ENCODE results near the gene RNF166.

Gene RNF166

DNA sequence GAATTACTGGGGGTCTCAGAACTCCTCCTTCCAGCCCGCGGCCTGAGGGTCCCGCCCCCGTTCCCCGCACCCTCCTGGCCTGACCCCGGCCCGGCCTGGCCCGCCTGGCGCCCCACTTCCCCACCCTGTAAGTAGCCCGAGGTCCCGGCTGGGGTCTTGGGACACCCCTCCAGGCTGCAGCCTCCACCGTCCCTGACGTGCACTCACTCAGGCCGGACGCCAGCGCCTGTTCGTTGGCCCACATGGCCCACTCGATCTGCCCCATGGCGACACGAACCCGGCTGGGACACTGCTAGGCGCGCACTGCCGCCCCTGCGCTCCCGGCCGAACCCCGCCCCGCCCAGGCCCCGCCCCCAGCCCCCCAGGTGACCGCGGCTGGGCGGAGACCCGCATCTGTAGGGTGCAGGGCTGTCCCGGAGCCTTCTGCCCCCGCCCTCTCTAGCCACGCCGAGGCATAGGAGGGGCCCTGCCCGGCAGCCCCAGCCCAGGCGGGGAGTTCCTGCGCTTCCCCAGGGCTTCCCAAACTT is 55.4 kb downstream of the RNF166 start, which contains the start of gene CYBA:
TSS of gene CYBA (minus strand) at position 305 of the 527 bp plus-strand sequence. CDS start at position 265, 40 bp downstream.
- peak; percentile 35 for DNase-seq

DNA sequence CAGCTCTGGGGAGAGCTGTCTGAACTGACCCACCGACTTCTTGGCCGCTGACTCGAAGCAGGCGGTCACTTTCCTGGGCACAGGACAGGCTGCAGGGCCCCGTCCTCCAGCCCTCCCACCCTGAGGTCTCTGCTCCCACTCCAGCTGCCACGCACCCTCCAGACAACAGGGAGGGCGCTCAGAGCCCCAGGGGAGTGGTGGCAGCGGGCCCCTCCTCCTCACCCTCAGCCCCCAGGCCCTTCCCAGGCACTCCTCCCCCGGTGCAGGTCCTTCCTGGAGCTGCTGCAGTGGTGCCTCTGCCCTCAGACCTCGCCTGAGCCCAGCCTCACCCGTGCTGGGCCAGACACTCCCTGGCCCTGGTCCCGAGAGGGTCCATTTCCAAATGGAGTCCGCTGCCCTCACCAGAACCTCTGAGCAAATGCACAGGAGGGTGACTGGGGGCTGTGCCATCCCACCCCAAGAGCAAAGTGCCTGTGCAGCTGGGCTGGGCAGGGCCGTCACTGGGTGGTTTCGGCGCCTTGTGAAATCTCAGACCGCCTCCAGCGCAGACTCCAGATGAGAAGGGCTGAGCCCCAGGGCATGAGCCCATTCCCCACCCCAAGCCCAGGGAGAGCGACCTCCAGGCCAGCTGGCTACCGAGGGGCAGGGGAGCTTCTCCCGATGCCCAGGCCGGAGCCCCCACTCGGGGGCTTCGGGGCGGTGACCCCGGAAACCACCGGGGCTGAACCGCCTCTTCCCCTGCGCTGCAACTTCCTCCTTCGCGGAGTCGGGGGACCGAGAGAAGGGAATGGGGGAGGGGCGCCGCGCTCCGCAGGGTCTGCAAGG is 56.1 kb downstream of the RNF166 start:
- DNase-seq, result peak; percentile 28

DNA sequence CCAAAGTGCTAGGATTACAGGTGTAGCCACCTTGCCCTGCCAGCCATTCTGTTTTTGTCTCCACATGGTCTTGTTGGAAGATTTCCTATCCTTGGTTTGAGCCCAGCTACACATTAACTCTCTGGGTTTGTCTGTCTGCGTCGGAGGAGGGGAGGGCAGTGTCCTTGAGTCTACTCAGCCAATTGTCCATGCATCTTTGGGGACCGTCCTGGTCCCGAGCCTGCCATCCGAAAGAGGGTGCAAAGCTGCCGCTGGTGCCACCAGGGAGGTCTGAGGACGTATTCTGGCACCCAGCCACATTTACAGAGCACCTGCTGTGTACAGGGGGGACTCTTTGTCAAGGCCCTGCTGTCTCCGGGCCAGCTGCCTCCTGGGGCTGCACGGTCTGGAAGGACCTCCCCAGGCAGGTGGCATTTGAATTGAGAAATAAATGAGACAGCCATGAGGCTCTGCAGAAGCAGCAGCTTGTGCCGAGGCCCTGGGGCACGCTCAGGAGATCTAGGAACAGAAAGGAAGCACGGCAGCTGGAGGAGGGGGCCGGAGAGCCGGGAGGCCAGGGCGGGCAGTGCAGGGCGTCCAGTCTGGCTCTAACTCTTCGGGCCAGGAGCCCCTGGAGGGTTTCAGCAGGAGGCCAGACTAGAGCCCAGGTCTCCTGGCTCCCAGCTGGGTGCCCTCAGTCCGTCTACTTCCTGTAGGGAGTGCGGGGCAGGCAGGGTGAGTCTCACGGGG is 56.8 kb downstream of the RNF166 start:
- peak; percentile 71 for DNase-seq

GRCh38 chr16:88647178-88648070 is 58.8 kb downstream of the RNF166 start:
- DNase-seq, result no peak

All from NCI-H69 (cell line).